ENCODE measurements around the gene TNFAIP2.

DNA sequence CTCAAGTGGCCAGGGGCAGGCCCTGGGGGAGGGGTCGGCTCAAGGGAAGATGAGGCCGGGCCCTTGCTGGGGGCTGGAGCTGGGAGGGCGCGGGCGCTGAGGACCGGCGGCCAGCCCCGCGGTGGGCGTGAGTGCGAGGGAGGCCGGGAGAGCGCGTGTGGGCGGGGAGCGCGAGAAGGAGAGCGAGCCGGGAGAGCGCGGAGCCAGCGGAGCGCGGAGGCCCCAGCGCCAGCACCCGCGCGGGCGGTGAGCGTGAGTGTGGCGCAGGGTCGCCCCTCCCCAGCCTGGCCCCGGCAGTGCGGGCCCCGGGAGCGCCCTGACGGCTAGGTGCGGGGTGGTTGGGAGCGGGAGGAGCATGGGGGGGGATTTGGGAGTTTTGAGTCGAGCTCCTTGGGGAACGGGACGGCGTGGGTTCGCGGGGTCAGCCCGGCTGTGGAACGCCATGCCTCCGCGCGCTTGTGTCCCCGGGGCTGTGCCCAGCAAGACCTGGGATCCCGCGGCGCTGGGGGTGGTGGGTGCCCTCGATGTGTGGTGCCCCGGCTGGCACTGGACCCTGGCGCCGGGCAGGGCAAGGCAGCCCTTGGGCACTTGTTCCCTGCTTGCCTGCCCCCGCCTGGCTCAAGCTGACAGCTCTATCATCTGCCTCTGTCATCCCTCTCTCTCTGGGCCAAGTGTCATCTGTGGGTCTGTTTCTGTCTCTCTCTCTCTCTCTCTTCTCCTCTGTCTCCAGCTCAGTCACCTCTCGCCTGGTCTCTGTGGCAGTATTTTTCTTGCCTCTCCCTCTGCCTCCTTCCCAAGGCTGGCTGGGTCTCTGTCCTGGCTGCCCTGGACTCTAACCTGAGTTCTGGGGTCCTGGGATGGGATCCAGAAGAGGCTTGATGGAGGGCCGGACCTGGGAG lies 39.0 kb upstream of the TNFAIP2 start, which contains the start of gene LBHD2:
- TF ChIP-seq CTCF (IDR thresholded peaks at IDR 0.05) (no peak), POLR2A (IDR thresholded peaks at IDR 0.05) (no peak)

Data from testis (tissue), 2 donors.